Kidney (tissue), 14 donors: ENCODE data around the gene NRG2. TPM values are rescaled to one million over a fixed set of nuclear protein-coding genes. Genes with fewer than 3 reads are reported as not detected.

Experiments used
- DNase-seq, 5 donors: peaks; one replicate each; pipeline ENCODE4 v3.0.0-alpha.2; 2013 to 2020
- FAIRE-seq: peaks from 2 replicates; lab custom pipeline; 2012; peaks lifted over from hg19 to GRCh38; lab: Jason Lieb, UNC
- H3K27ac ChIP-seq, 2 donors: one replicate each; pipeline ENCODE4 v1.7.0; 2013; ENCODE audit warnings: low read depth in 2 of 2, low read length in 2 of 2, inconsistent platforms in 1 of 2
- H3K27me3 ChIP-seq: one replicate; pipeline ENCODE4 v1.7.1; 2013; ENCODE audit warnings: low read length, inconsistent platforms; ENCODE audit not compliant: control insufficient read depth, insufficient read depth
- H3K36me3 ChIP-seq, 3 donors: one replicate each; pipeline versions ENCODE4 v1.7.0 to v1.7.1; 2013; ENCODE audit warnings: low read length in 3 of 3, control low read depth in 1 of 3, inconsistent platforms in 1 of 3; ENCODE audit not compliant: insufficient read depth in 3 of 3, control insufficient read depth in 2 of 3
- H3K4me1 ChIP-seq, 3 donors: one replicate each; pipeline versions ENCODE4 v1.7.0 to v1.7.1; 2013; ENCODE audit warnings: low read length in 3 of 3, inconsistent platforms in 1 of 3, low read depth in 1 of 3; ENCODE audit not compliant: control insufficient read depth in 2 of 3, insufficient read depth in 2 of 3
- H3K4me3 ChIP-seq, 3 donors: one replicate each; pipeline versions ENCODE4 v1.7.0 to v1.8.1; 2013; ENCODE audit warnings: low read length in 3 of 3, control low read depth in 1 of 3, inconsistent platforms in 1 of 3
- H3K9ac ChIP-seq, 3 donors: one replicate each; pipeline versions ENCODE4 v1.7.0 to v1.7.1; 2013; ENCODE audit warnings: low read length in 3 of 3, control low read depth in 1 of 3, inconsistent platforms in 1 of 3
- H3K9me3 ChIP-seq, 3 donors: one replicate each; pipeline versions ENCODE4 v1.7.0 to v1.7.1; 2013; ENCODE audit warnings: low read length in 3 of 3, control low read depth in 1 of 3, inconsistent platforms in 1 of 3; ENCODE audit not compliant: control insufficient read depth in 2 of 3, insufficient read depth in 1 of 3
- CTCF ChIP-seq: IDR thresholded peaks from 3 replicates; pipeline ENCODE4 v1.5.1; 2012; ENCODE audit warnings: mild to moderate bottlenecking, moderate library complexity, borderline replicate concordance; ENCODE audit not compliant: insufficient read depth; ENCODE audit errors: extremely low read depth
- intact Hi-C: fragments of 100-400 bp; cut with DNase I; formaldehyde crosslinking; loops from one replicate; pipeline ENCODE4 v1.11.1; 2022
- polyA plus RNA-seq: library from polyadenylated mRNA; stranded (reverse); fragments of 350-450 nt; fragmentation: Illumina TruSeq; extraction: RNeasy Lipid Tissue Mini Kit (QIAGEN cat#74804); gene quantifications from one replicate; pipeline ENCODE4 v1.2.3, GENCODE V29; 2014; ENCODE audit warnings: low read depth, low replicate concordance; ENCODE audit not compliant: insufficient read depth
- total RNA-seq: library from RNA; stranded (reverse); fragmentation: NEBNext Ultra II Directional; extraction: Animal tissue kit (Norgen Biotek cat#: 25700); gene quantifications from one replicate; pipeline ENCODE4 v1.2.1, GENCODE V29; 2021
- donor health status: control.
- donor health status: control.
- donor health status: control.
- donor health status: control.
- donor health status: control.
- donor health status: DM: yes; HTN: yes; CAD: no.
- donor health status: Normal renal cell carcinoma (clear cell type).

The NRG2 gene
- total and polyA plus RNA-seq, 2 donors from 2014 or later: 1.9 to 4.6 TPM

- intact Hi-C loops: no loop called here
- H3K4me1 ChIP-seq: no peaks in the 10 kb centered on the region
- H3K27me3 ChIP-seq: no peaks in the 10 kb centered on the region
- H3K4me3 ChIP-seq: no peak overlapping the region
- no peaks in the 10 kb centered on the region for H3K9me3 ChIP-seq
- H3K36me3 ChIP-seq: no peaks in the 10 kb centered on the region
- no peak overlapping the region for H3K9ac ChIP-seq
- no peak for FAIRE-seq
- no peak overlapping the region for H3K27ac ChIP-seq
- no peak for DNase-seq
- TF ChIP-seq CTCF: no peak
These were observed 130.9 kb downstream of the NRG2 start for GRCh38 chr5:139912158-139912557.

DNA sequence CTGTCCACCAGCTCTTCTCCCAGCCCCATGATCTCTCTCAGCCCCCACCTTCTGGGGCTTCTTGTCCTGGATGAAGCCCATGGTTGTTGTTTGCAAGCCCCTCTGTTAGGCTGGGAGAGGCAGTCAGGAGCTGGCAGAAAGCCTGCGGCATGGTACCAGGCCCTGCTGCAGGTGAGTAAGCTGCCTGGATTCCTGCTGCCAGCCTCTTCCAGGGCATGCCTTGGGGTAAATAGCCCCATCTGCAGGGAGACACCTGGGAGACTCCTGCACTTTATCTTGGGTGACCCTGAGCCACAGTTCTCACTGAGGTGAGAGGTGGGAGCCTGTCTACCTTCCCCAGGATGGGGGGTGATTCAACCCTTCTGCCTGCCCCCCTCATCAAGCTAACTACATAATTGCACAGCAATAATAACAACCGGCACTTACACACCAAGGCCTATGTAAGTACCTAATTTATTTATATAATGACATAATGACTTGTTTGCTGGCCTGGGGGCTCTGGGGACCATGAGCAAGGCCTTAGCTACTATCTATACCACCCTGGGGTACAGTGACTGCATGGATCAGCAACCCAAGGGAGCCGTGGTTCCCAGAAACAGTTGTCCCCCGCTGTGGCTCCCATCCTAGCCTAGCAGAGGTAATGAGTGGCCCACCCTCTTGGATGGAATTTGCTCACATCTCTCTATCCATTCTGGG is 131.5 kb downstream of the NRG2 start:
- H3K27me3 ChIP-seq: no peaks in the 10 kb centered on the region
- H3K4me3 ChIP-seq: no peak overlapping the region
- H3K9ac ChIP-seq: no peak overlapping the region
- DNase-seq (no peak), FAIRE-seq (no peak)
- intact Hi-C loops: no loop called here
- no peaks in the 10 kb centered on the region for H3K4me1 ChIP-seq
- no peak for TF ChIP-seq CTCF
- no peaks in the 10 kb centered on the region for H3K36me3 ChIP-seq
- no peak overlapping the region for H3K27ac ChIP-seq
- no peaks in the 10 kb centered on the region for H3K9me3 ChIP-seq

DNA sequence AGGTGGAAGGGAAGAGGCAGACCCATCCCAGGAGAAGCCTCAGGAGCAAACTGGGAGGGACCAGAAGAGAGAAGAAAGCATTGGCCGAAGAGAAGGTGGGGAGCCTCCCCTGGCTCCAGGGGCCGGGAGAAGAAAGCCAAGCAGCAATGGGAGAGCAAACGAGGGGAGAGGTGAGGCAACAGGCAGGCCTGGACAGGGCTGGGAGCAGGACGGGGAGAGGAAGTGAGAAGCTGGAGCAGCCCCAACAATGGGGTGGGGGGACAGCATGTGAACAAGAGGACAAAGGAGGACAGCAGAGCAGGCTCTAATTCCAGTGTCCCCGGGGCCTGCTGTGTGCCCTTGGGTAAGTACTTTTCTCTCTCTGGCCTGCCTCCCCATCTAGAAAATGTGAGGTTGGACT is 132.2 kb downstream of the NRG2 start:
- Histone ChIP-seq H3K9ac (no peak overlapping the region), H3K36me3 (no peaks in the 10 kb centered on the region), H3K9me3 (no peaks in the 10 kb centered on the region), H3K4me3 (no peak overlapping the region), H3K27me3 (no peaks in the 10 kb centered on the region), H3K27ac (no peak overlapping the region), H3K4me1 (no peaks in the 10 kb centered on the region)
- intact Hi-C loops: no loop called here
- DNase-seq (no peak), FAIRE-seq (no peak)
- TF ChIP-seq CTCF: no peak

DNA sequence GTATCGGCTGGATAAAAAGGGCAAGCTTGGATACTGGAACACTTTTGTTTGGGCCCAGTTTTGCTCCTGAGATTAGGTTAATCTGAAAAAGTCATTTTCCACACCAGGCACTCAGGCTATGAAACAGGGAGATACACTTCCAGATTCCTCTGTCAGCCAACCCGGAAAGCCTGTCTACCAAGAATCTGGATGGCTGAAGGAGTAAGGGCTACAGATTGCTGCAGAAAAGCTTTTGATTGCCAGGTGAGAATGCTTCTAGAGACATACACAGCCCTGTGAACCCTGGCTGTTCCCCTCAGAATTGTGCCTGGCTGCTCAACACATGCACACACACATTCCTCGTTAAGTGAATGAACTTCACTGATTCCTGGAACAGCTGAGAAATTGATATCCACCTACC is 133.1 kb downstream of the NRG2 start:
- no peak overlapping the region for H3K4me3 ChIP-seq
- no peaks in the 10 kb centered on the region for H3K9me3 ChIP-seq
- no peak for TF ChIP-seq CTCF
- no peaks in the 10 kb centered on the region for H3K27me3 ChIP-seq
- H3K4me1 ChIP-seq: no peaks in the 10 kb centered on the region
- H3K9ac ChIP-seq: no peak overlapping the region
- H3K27ac ChIP-seq: no peak overlapping the region
- no peak for FAIRE-seq
- intact Hi-C loops: no loop called here
- DNase-seq: no peak
- no peaks in the 10 kb centered on the region for H3K36me3 ChIP-seq
